EL (cell line): ENCODE data around the gene PPP3R1.

Experiments
- DNase-seq: peaks from one replicate; pipeline ENCODE4 v3.0.0-alpha.2; 2016

Gene PPP3R1

DNA sequence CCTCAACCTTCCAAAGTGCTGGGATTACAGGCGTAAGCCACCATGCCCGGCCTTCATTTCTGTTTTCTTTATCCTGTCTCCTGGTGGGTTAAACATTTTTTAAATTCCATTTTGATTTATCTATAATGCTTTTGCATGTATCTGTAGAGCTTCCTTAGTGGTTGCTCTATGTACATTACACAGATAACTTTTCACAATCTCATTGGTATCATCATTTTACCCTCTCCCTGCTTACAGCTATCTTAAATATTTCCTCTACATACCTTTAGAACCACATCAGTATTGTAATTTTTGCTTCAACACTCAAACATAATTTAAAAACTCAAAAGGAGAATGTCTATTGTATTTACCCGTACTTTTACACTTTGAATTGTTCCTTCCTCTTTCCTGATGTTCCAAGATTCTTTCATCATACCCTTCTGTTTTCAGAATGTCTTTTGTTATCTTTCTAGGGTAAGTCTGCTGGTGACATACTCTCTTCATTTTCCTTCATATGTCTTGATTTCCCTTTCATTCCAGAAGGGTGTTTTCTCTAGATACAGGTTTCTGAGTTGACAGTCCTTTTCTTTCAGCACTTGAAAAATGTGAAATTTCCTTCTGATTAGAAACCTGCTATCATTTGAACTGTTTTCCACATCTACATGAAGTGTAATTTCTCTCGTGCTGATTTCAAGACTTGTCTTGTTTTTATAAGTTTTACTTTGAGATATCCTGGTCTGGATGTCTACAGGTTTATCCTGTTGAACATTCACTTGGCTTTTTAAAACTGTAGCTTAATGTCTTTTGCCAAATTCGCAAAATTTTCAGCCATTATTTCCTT, 21.9 kb downstream of the PPP3R1 start:
- DNase-seq = peak; percentile 72

DNA sequence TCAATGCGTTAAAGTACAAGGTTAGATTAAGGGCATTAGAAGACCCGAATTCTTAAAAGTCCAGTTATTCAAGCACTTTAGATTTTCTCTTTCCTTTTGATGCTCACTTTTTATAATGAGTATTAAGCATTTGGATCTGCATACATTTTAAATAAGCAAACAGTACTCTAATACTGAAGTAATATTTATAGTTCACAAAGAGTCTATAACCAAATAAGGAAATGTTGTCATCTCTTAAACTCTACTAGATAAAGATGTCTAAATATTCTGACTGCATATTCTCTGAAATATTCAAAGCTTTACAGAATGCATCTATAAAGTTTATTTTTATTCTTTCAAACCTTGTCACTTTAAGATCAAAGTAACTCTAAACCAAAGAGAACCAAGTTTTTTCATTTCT, 25.5 kb downstream of the PPP3R1 start:
- DNase-seq = no peak

GRCh38 chr2:68225119-68225632, 27.2 kb downstream of the PPP3R1 start:
- DNase-seq = peak; percentile 37

GRCh38 chr2:68223419-68223818, 28.9 kb downstream of the PPP3R1 start:
- DNase-seq = no peak

GRCh38 chr2:68222287-68222686, 30.0 kb downstream of the PPP3R1 start:
- DNase-seq = no peak

DNA sequence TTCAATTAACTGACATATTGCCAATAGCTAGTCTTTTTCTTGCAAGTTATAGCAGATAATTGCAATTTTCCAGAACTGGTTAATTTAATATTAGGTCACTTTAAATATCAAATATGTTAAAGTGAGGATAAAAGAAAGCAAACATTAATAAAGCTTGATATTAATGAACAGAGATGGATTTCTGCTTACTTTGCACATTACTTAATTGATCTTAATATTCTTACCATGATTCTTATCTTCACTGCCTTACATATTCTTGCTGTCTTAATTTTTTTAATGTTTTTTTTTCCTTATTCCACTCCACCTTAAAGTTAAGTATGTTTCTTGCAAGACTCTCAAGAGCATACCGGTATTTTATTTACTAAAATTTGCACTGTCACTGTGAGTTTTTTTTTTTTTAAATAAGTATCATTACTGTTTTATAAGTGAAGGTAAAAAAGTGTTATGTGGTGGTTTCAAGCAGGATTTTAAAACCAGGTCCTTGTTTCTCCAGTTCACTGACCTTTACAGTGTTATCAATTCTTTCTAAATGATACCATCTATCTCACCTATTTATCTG, 33.9 kb downstream of the PPP3R1 start:
- no peak for DNase-seq

- DNase-seq = no peak
Measured at GRCh38 chr2:68217729-68218128, 34.6 kb downstream of the PPP3R1 start.

- peak; percentile 29 for DNase-seq
Measured at GRCh38 chr2:68216454-68217310, 35.6 kb downstream of the PPP3R1 start.

GRCh38 chr2:68214381-68214780, 38.0 kb downstream of the PPP3R1 start:
- no peak for DNase-seq

GRCh38 chr2:68206793-68207192, 45.5 kb downstream of the PPP3R1 start:
- no peak for DNase-seq

- DNase-seq = no peak
Measured at GRCh38 chr2:68203587-68203986, 48.7 kb downstream of the PPP3R1 start.

GRCh38 chr2:68200157-68200787, 52.1 kb downstream of the PPP3R1 start:
- no peak for DNase-seq

DNA sequence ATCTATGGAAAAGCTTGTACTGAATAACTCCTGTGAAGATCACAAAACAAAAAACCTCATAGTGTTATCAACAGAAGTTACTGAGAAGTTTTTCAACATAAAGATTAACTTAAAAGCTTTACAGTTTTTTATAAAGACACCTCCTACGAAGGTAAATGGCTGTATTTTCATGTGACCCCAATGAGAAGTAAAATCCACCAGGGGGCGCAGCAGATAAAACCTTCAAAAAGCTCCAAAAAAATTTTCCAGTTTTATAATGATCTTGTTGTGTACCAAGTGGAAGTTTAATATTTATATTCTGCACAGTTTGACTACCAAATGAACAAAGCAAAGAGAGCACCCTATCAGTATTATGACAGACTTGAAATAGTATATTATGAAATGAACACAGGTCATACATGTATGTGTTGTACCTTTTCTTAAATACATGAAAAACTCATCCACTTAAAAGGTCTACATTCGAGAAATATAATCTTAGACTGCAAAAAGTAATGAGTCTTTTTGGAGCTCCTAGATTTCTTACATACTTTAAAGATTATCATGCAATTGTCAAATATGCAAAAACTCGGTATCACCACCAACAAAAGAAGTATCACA, 56.1 kb downstream of the PPP3R1 start:
- DNase-seq = peak; percentile 62

DNA sequence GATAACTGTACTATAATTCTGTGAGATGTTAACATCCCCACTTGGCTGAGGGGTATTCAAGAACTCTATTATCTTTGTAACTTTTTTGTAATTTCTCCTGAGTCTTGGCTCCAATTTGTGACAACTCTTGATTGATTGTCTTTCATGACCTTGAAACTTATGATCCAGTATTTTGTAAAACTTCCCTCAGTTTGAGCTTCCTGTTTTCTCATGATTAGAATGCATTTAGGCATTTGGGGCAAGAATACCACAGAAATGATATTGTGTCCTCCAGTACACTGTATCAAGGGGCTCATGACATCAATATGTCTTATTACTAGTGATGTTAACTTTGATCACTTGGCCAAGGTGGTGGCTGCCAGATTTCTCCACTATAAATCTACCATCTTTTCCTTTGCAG, 57.2 kb downstream of the PPP3R1 start:
- no peak for DNase-seq

- DNase-seq = peak; percentile 60
Measured at GRCh38 chr2:68193787-68194372, 58.5 kb downstream of the PPP3R1 start.

DNA sequence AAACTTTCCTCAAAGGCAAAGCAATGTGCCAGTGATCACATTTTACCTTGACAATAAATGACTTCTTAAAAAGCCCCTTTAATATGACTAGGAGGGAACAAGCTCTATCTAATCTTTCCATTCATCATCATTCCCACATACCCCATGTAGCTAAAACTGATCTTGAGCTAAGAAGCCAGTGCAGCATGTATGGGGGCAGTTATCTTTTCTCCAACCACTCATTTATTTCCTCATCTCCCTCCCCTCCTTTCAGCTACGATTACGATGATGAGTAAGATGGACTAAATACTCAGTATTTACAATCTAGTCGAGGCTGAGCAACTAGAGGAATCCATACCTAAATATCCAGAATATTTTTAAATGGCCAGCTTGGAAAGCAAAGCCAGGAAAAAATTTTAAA, 59.2 kb downstream of the PPP3R1 start:
- DNase-seq = no peak

- peak; percentile 76 for DNase-seq
Measured at GRCh38 chr2:68190991-68191731, 61.2 kb downstream of the PPP3R1 start.

- no peak for DNase-seq
Measured at GRCh38 chr2:68189991-68190784, 62.1 kb downstream of the PPP3R1 start.

GRCh38 chr2:68188831-68189230, 63.5 kb downstream of the PPP3R1 start:
- no peak for DNase-seq

DNA sequence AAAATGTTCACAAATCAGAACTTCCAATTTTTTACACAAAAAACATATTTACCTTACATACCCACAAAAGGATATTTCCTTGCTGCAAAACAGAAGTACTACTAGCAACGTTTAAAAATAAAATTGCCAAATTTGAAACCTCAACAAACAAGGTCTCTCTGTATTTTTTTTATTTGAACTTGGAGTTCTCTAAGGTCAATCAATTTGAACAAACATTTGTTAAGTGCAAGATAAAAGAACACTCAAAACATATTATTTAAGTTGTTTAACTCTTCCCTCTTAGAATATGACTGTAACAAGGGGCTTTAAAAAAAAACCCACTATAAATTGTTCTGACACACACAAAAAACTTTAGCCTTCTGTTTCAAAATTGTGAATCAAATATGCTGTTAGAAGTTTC, 65.0 kb downstream of the PPP3R1 start:
- no peak for DNase-seq
